ENCODE results near the gene RAB6A. TPM values are rescaled to one million over a fixed set of nuclear protein-coding genes. Genes with fewer than 3 reads are reported as not detected.

RAB6A gene
- total RNA-seq, 1 experiment from 2014 or later, result 40.9 TPM

- Histone ChIP-seq H3K36me3 (no peaks in the 10 kb centered on the region), H3K27ac (no peak overlapping the region), H3K4me1 (replicated peaks) (no peaks in the 10 kb centered on the region), H3K9me3 (replicated peaks) (no peaks in the 10 kb centered on the region), H3K27me3 (replicated peaks) (no peaks in the 10 kb centered on the region), H3K4me3 (no peak overlapping the region)
- DNase-seq (ENCODE audit: low read depth in 1 of 2, low spot score in 2 of 2), result no peak
Observed at GRCh38 chr11:73629907-73630306, 131.0 kb downstream of the RAB6A start.

DNA sequence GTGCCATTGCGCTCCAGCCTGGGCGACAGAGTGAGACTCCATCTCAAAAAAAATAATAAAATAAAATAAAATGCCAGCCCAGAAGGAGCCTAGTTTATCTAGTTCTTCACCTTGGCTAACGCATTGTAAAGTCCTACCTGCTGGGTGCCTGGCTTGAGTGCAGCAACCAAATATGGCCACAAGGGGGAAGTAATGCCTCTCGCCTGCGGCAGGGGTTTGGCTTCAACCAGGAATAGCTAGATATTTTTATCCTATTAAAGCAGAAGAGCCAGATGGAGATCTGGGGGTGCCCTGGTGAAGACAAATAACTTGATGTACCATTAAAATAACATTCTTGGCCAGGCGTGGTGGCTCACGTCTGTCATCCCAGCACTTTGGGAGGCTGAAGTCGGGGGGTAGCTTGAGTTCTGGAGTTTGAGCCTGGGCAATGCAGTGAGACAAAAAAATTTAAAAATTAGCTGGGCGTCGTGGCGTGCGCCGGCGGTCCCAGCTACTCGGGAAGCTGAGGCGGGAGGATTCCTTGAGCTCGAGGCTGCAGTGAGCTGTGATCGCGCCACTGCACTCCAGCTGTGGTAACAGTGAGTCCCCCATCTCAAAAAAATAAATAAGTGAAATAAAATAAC lies 135.1 kb downstream of the RAB6A start:
- Histone ChIP-seq H3K9me3 (replicated peaks) (no peaks in the 10 kb centered on the region), H3K4me1 (replicated peaks) (no peaks in the 10 kb centered on the region), H3K36me3 (no peaks in the 10 kb centered on the region), H3K27ac (no peak overlapping the region), H3K27me3 (replicated peaks) (no peaks in the 10 kb centered on the region), H3K4me3 (0 out of 2 replicates have a peak overlapping the region, but pooled peaks have one; percentile 7)
- DNase-seq (ENCODE audit: low read depth in 1 of 2, low spot score in 2 of 2), result peak; percentile 34 to 56

Other genes starting within 250 kb of the RAB6A start
- 9.9 and 15.2 TPM in 2 replicates for gene FAM168A, start 163.0 kb downstream of the RAB6A start, total RNA-seq (2014; rRNA removed; shearing (Covaris generic))
- gene PLEKHB1, start 114.5 kb downstream of the RAB6A start, total RNA-seq (2014; rRNA removed; shearing (Covaris generic)), result not detected in 2 replicates
- gene MRPL48, start 26.8 kb upstream of the RAB6A start, total RNA-seq (2014; rRNA removed; shearing (Covaris generic)), result 32.8 and 40.8 TPM in 2 replicates
- 56.7 and 62.1 TPM in 2 replicates for gene COA4, start 115.8 kb upstream of the RAB6A start, total RNA-seq (2014; rRNA removed; shearing (Covaris generic))
- gene PAAF1, start 115.9 kb upstream of the RAB6A start, total RNA-seq (2014; rRNA removed; shearing (Covaris generic)), result 2.5 and 5.2 TPM in 2 replicates
- not detected in 2 replicates for gene DNAJB13, start 190.0 kb upstream of the RAB6A start, total RNA-seq (2014; rRNA removed; shearing (Covaris generic))
- gene UCP2, start 221.8 kb upstream of the RAB6A start, total RNA-seq (2014; rRNA removed; shearing (Covaris generic)), result 1.0 and 2.0 TPM in 2 replicates
- 0.08 TPM in 1 of 2 replicates, not detected in the other for gene UCP3, start 248.0 kb upstream of the RAB6A start, total RNA-seq (2014; rRNA removed; shearing (Covaris generic))